ENCODE data around the gene PLCH1. TPM values are rescaled to one million over a fixed set of nuclear protein-coding genes. Genes with fewer than 3 reads are reported as not detected.
A peak's percentile ranks its signal among the peaks of the same experiment; 100 is the strongest.

The PLCH1 gene
- total RNA-seq, 1 experiment from 2014 or later = 1.4 TPM

DNA sequence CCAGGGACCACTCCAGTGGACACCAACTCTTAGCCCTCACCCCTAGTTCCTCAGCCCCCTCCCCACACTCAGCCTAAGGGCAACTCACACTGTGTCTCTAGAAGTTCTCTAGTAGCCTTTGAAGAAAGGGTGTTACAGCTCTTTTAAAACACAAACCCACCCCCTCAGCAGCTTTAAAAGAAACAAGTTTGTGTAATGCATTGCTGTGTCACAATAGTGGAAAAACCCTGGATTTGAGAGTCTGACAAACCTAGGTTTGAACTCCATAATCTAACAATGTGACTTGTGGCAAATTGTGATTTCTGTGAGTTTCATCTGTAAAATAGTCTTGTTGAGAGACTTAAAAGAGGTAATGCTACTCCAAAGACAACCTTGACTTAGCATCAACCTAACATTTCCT is 54.0 kb downstream of the PLCH1 start:
- TF ChIP-seq EZH2 (IDR thresholded peaks at IDR 0.05; ENCODE audit: low read depth) = no peak
- TF ChIP-seq, protein P1, sequence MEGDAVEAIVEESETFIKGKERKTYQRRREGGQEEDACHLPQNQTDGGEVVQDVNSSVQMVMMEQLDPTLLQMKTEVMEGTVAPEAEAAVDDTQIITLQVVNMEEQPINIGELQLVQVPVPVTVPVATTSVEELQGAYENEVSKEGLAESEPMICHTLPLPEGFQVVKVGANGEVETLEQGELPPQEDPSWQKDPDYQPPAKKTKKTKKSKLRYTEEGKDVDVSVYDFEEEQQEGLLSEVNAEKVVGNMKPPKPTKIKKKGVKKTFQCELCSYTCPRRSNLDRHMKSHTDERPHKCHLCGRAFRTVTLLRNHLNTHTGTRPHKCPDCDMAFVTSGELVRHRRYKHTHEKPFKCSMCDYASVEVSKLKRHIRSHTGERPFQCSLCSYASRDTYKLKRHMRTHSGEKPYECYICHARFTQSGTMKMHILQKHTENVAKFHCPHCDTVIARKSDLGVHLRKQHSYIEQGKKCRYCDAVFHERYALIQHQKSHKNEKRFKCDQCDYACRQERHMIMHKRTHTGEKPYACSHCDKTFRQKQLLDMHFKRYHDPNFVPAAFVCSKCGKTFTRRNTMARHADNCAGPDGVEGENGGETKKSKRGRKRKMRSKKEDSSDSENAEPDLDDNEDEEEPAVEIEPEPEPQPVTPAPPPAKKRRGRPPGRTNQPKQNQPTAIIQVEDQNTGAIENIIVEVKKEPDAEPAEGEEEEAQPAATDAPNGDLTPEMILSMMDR (conservative IDR thresholded peaks at IDR 0.05) = no peak
- Histone ChIP-seq H3K27ac (no peak overlapping the region), H3K36me3 (ENCODE audit: low read depth) (no peaks in the 10 kb centered on the region), H3K9me3 (ENCODE audit: insufficient read depth, low read depth) (no peaks in the 10 kb centered on the region), H3K4me2 (no peak overlapping the region), H3K27me3 (ENCODE audit: insufficient read depth, low read depth) (no peaks in the 10 kb centered on the region), H3K4me1 (replicated peaks; ENCODE audit: insufficient read depth) (no peaks in the 10 kb centered on the region), H3K79me2 (ENCODE audit: low read depth) (no peaks in the 10 kb centered on the region), H2AFZ (no peak overlapping the region), H3K9me2 (ENCODE audit: insufficient read depth) (peaks cover 4% of the 10 kb centered on the region; the same call in 1 of the 2 replicates), H3K4me3 (no peak overlapping the region), H4K20me1 (ENCODE audit: insufficient read depth) (no peaks in the 10 kb centered on the region), H3F3A (ENCODE audit: insufficient read depth, low read depth) (no peaks in the 10 kb centered on the region)
- BruUV-seq (replicated peaks) = no TSS peak
- DNase-seq = no peak
- intact Hi-C loops (cut with micrococcal nuclease; ENCODE audit: unreplicated experiment) = no loop called here
- POLR2A ChIA-PET (ENCODE audit: unreplicated experiment) = no interaction called here
- CTCF ChIA-PET = no interaction called here

DNA sequence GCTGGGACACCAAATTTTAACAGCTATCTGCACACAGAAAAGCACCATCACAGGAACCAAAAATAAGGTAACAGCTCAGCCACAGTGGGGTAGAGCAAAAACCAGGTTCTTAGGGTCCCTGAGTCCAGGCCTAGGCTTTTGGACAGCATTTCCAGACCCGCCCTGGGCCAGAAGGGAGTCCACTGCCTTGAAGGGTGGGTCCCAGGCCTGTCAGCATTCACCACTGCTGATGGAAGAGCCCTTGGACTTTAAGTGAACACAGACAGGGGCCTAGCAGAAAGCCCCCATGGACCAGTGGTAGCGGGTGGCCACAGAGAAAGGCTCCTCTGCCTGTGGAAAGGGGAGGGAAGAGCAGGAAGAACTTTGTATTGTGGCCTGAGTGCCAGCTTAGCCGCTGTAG is 56.4 kb downstream of the PLCH1 start:
- POLR2A ChIA-PET (ENCODE audit: unreplicated experiment) = no interaction called here
- no peak overlapping the region for H3K4me2 ChIP-seq
- CTCF ChIA-PET = no interaction called here

DNA sequence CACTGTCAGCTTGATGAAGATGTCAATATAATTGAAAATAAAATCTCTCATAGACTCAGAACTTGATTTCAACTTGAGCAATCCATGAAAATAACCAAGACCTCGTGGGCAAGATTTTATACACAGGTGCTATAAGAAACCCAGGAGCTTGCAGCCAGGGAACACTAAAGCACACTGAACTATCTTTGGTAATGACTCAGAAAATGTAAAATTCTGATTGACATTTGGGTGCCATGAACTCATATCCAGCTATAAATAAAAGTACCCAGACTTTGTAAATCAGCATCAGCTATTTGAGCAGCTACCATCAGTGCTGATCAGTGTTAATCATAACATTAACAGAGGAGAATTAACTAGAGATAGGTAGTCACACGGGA is 61.5 kb downstream of the PLCH1 start:
- H2AFZ ChIP-seq = no peak overlapping the region; the same call in 1 of the 2 replicates
- no peak overlapping the region for H3K27ac ChIP-seq
- POLR2A ChIA-PET (ENCODE audit: unreplicated experiment) = no interaction called here
- intact Hi-C loops (cut with micrococcal nuclease; ENCODE audit: unreplicated experiment) = no loop called here
- no peaks in the 10 kb centered on the region for H3K4me1 ChIP-seq (replicated peaks; ENCODE audit: insufficient read depth)
- no peaks in the 10 kb centered on the region for H4K20me1 ChIP-seq (ENCODE audit: insufficient read depth)
- no peaks in the 10 kb centered on the region for H3K9me2 ChIP-seq (ENCODE audit: insufficient read depth)
- no peaks in the 10 kb centered on the region for H3K27me3 ChIP-seq (ENCODE audit: insufficient read depth, low read depth)
- no peaks in the 10 kb centered on the region for H3K36me3 ChIP-seq (ENCODE audit: low read depth)
- H3K9me3 ChIP-seq (ENCODE audit: insufficient read depth, low read depth) = no peaks in the 10 kb centered on the region
- H3K4me3 ChIP-seq = no peak overlapping the region
- no peak for DNase-seq
- CTCF ChIA-PET = no interaction called here
- no peaks in the 10 kb centered on the region for H3F3A ChIP-seq (ENCODE audit: insufficient read depth, low read depth)
- no peaks in the 10 kb centered on the region for H3K79me2 ChIP-seq (ENCODE audit: low read depth)
- no TSS peak for BruUV-seq (replicated peaks)
- no peak overlapping the region for H3K4me2 ChIP-seq
- TF ChIP-seq, protein P1 (conservative IDR thresholded peaks at IDR 0.05) = no peak
- no peak for TF ChIP-seq EZH2 (IDR thresholded peaks at IDR 0.05; ENCODE audit: low read depth)

More for the DNA sequence above, 56.4 kb downstream of the PLCH1 start:
- H4K20me1 ChIP-seq (ENCODE audit: insufficient read depth) = no peaks in the 10 kb centered on the region
- H3K9me3 ChIP-seq (ENCODE audit: insufficient read depth, low read depth) = no peaks in the 10 kb centered on the region
- no peak overlapping the region for H2AFZ ChIP-seq
- peaks cover 4% of the 10 kb centered on the region; the same call in 1 of the 2 replicates for H3K9me2 ChIP-seq (ENCODE audit: insufficient read depth)
- intact Hi-C loops (cut with micrococcal nuclease; ENCODE audit: unreplicated experiment) = no loop called here
- BruUV-seq (replicated peaks) = no TSS peak
- no peaks in the 10 kb centered on the region for H3K4me1 ChIP-seq (replicated peaks; ENCODE audit: insufficient read depth)
- H3K27ac ChIP-seq = no peak overlapping the region
- TF ChIP-seq EZH2 (IDR thresholded peaks at IDR 0.05; ENCODE audit: low read depth) = no peak
- TF ChIP-seq, protein P1 (conservative IDR thresholded peaks at IDR 0.05) = no peak
- no peaks in the 10 kb centered on the region for H3K79me2 ChIP-seq (ENCODE audit: low read depth)
- H3K4me3 ChIP-seq = no peak overlapping the region
- H3F3A ChIP-seq (ENCODE audit: insufficient read depth, low read depth) = no peaks in the 10 kb centered on the region
- no peaks in the 10 kb centered on the region for H3K27me3 ChIP-seq (ENCODE audit: insufficient read depth, low read depth)
- peak in 1 of 2 experiments; percentile 8 for DNase-seq
- H3K36me3 ChIP-seq (ENCODE audit: low read depth) = no peaks in the 10 kb centered on the region
